ENCODE data around the gene WASHC4.

The WASHC4 gene

DNA sequence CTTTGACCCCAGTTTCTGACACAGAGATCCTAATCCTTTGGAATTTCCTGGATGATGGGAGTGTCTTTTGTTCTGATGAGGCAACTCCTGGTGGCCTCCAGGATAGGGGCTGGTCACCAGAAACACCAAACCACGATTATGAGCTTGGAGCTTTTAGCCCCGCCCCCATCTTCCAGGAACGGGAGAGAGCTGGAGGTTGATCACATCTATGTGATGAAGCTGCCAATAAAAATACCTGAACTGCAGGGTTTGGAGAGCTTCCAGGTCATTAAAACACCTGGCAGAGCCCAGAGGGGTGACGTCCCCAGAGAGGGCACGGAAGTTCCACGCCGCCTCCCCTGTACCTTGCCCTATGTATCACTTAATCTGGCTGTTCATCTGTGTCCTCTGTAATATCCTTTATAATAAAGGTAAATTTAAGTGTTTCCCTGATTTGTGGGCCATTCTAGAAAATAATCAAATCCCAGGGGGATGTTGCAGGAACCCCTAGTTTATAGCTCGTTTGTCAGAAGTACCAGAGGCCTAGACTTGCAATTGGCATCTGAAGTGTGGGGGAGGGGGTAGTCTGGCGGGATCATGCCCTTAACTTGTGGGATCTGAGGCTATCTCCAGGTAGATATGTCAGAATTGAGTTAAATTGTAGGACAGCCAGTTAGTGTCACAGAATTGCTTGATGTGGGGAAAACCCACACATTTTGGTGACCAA, 107.3 kb downstream of the WASHC4 start:
- intact Hi-C loops (cut with DNase I; ENCODE audit: low total_unique reads) = no loop called here
- Histone ChIP-seq H3K36me3 (peaks cover 23 to 63% (median 58%) of the 10 kb centered on the region in 3 donors), H3K27ac (no peak overlapping the region), H3K9me3 (no peaks in the 10 kb centered on the region), H3K27me3 (no peaks in the 10 kb centered on the region), H3K4me3 (no peak overlapping the region), H3K4me1 (peaks cover 0 to 18% (median 12%) of the 10 kb centered on the region in 4 donors)
- no peak for DNase-seq
- TF ChIP-seq CTCF (IDR thresholded peaks at IDR 0.05) = no peak

DNA sequence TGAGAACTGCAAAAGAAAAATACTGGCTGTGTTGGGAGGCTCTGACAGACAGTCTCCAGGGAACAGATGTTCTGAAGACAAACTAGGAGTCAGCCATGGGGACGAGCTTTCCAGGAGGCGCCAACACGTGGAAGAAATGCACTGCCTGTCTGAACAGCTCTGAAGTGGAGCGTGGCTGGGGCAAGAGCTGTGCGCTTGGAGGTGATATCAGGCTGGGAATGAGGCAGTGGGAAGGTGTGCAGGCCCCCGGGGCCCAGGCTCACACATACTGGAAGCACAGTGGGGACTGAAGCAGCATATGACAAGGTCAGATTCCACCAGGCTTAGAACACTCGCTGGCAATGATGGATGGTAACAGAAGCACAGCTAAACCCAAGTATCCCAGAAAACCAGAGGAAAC, 110.9 kb downstream of the WASHC4 start:
- peak overlapping the region; percentile 1 to 23 for H3K27ac ChIP-seq

More for the DNA sequence above, 110.9 kb downstream of the WASHC4 start:
- Histone ChIP-seq H3K36me3 (peaks cover 23 to 66% (median 58%) of the 10 kb centered on the region in 3 donors), H3K27me3 (no peaks in the 10 kb centered on the region), H3K9me3 (no peaks in the 10 kb centered on the region), H3K4me3 (no peak overlapping the region), H3K4me1 (peaks cover 0 to 52% (median 31%) of the 10 kb centered on the region in 4 donors)
- no peak for DNase-seq
- no peak for TF ChIP-seq CTCF (IDR thresholded peaks at IDR 0.05)
- intact Hi-C loops (cut with DNase I; ENCODE audit: low total_unique reads) = no loop called here

All from tibial artery (tissue), 4 donors.